Measurements from ENCODE around the gene FLYWCH1. TPM values are rescaled to one million over a fixed set of nuclear protein-coding genes. Genes with fewer than 3 reads are reported as not detected.

Gene FLYWCH1
- total RNA-seq, 1 experiment from 2014 or later: 12.5 TPM

DNA sequence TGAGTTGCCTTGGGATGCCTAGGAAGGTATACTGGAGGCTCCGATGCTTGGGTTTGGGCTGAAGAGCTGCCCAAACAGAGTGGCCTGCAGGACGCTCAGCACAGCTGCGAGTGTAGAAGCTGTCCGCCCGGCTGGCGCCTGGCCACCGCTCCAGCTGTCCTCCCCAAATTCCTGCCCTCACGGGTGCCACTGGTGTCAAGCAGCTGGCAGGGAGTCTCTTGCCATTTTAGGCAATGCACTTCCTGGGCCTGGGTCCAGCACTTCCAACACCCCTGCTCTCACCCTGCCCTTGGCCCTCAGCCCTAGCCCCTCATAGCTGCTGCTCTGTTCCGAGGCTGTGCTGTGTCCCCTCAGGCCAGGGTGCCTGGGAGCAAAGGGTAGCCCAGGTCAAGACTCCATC lies 73.7 kb downstream of the FLYWCH1 start:
- no peak overlapping the region for H3T11ph ChIP-seq (ENCODE audit: low read length)

More for the DNA sequence above, 73.7 kb downstream of the FLYWCH1 start:
- Histone ChIP-seq H3K27ac (ENCODE audit: insufficient read length, low read depth, low read length) (no peak overlapping the region), H3K4me2 (ENCODE audit: insufficient read depth, insufficient read length, low read length) (no peak overlapping the region), H3K79me2 (ENCODE audit: insufficient read depth, low read length) (no peaks in the 10 kb centered on the region), H3K18ac (ENCODE audit: insufficient read length, low read depth, low read length) (no peak overlapping the region), H3K79me1 (ENCODE audit: insufficient read depth, low read depth, low read length, poor library complexity, severe bottlenecking) (no peaks in the 10 kb centered on the region), H3K56ac (ENCODE audit: insufficient read length, low read depth, low read length) (no peak overlapping the region), H3K23ac (ENCODE audit: insufficient read length, low read depth, low read length) (no peak overlapping the region), H4K8ac (replicated peaks; ENCODE audit: insufficient read length, low read depth, low read length) (no peak overlapping the region), H3K23me2 (ENCODE audit: insufficient read length, low read depth, low read length, poor library complexity, severe bottlenecking) (peaks cover 4% of the 10 kb centered on the region), H2AFZ (ENCODE audit: low read length) (no peak overlapping the region), H3K9ac (ENCODE audit: extremely low read depth, insufficient read length, low read length) (no peak overlapping the region), H4K5ac (ENCODE audit: insufficient read length, low read depth, low read length) (no peak overlapping the region), H2BK20ac (ENCODE audit: low read depth, low read length, poor library complexity, severe bottlenecking) (no peak overlapping the region), H3K4ac (ENCODE audit: low read depth, low read length) (no peak overlapping the region), H4K20me1 (ENCODE audit: control insufficient read depth, insufficient read depth, insufficient read length) (no peaks in the 10 kb centered on the region), H4K91ac (ENCODE audit: insufficient read length, low read depth, low read length) (no peak overlapping the region), H2AK5ac (ENCODE audit: insufficient read length, low read length) (no peak overlapping the region), H3K14ac (ENCODE audit: insufficient read depth, low read length) (no peak overlapping the region), H2BK12ac (ENCODE audit: insufficient read length, low read depth, low read length) (no peak overlapping the region), H2BK120ac (ENCODE audit: low read depth, low read length, poor library complexity, severe bottlenecking) (no peak overlapping the region), H2BK5ac (ENCODE audit: insufficient read length, low read length) (no peak overlapping the region), H3K27me3 (ENCODE audit: insufficient read depth, low read length) (no peaks in the 10 kb centered on the region), H2BK15ac (ENCODE audit: low read depth, low read length) (no peak overlapping the region), H3K9me3 (ENCODE audit: control insufficient read depth, low read depth, low read length) (no peaks in the 10 kb centered on the region), H3K4me1 (ENCODE audit: insufficient read depth, low read length) (no peaks in the 10 kb centered on the region; the same call in 1 of the 2 replicates)
- H3K27ac Mint-ChIP-seq: no peak overlapping the region
- no peaks in the 10 kb centered on the region for H3K9me3 Mint-ChIP-seq
- no peak overlapping the region for H3K4me3 Mint-ChIP-seq
- no CpG with 5 or more reads among the region's 9 CpGs for WGBS (ENCODE audit: extremely low coverage, insufficient read length, low lambda C conversion rate)
- DNase-seq: no peak
- peaks cover 28 to 52% of the 10 kb centered on the region in 2 experiments for H3K4me1 Mint-ChIP-seq
- TF ChIP-seq, protein P1, sequence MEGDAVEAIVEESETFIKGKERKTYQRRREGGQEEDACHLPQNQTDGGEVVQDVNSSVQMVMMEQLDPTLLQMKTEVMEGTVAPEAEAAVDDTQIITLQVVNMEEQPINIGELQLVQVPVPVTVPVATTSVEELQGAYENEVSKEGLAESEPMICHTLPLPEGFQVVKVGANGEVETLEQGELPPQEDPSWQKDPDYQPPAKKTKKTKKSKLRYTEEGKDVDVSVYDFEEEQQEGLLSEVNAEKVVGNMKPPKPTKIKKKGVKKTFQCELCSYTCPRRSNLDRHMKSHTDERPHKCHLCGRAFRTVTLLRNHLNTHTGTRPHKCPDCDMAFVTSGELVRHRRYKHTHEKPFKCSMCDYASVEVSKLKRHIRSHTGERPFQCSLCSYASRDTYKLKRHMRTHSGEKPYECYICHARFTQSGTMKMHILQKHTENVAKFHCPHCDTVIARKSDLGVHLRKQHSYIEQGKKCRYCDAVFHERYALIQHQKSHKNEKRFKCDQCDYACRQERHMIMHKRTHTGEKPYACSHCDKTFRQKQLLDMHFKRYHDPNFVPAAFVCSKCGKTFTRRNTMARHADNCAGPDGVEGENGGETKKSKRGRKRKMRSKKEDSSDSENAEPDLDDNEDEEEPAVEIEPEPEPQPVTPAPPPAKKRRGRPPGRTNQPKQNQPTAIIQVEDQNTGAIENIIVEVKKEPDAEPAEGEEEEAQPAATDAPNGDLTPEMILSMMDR (conservative IDR thresholded peaks at IDR 0.05): no peak
- peaks cover 10% of the 10 kb centered on the region for H3K27me3 Mint-ChIP-seq (ENCODE audit: low read depth)
- H3K36me3 Mint-ChIP-seq (ENCODE audit: insufficient read depth in 1 of 3, low read depth in 3 of 3): no peaks in the 10 kb centered on the region

Data from H9 (cell line).